Astrocyte (in vitro differentiated cells and primary cell): ENCODE data around the gene EMP1. TPM values are rescaled to one million over a fixed set of nuclear protein-coding genes. Genes with fewer than 3 reads are reported as not detected.
A peak's percentile ranks its signal among the peaks of the same experiment; 100 is the strongest.

Source experiments
- DNase-seq: peaks from one replicate; pipeline ENCODE4 v3.0.0-alpha.2; 2010; ENCODE audit warnings: low read depth
- FAIRE-seq: peaks from 2 replicates; lab custom pipeline; 2011; peaks lifted over from hg19 to GRCh38; lab: Jason Lieb, UNC
- H2AFZ ChIP-seq: 2 replicates; pipeline ENCODE4 v1.6.0; 2012; ENCODE audit warnings: low read depth, low read length, inconsistent platforms
- H3K27ac ChIP-seq: 2 replicates; pipeline ENCODE4 v1.5.1; 2011; ENCODE audit warnings: low read depth, low read length, inconsistent platforms
- H3K27me3 ChIP-seq: 2 replicates; pipeline ENCODE4 v1.6.0; 2011; ENCODE audit warnings: low read length, inconsistent platforms; ENCODE audit not compliant: insufficient read depth
- H3K36me3 ChIP-seq: 2 replicates; pipeline ENCODE4 v1.5.1; 2011; ENCODE audit warnings: low read length, inconsistent platforms; ENCODE audit not compliant: insufficient read depth
- H3K4me1 ChIP-seq: 2 replicates; pipeline ENCODE4 v1.5.1; 2011; ENCODE audit warnings: low read length, inconsistent platforms; ENCODE audit not compliant: insufficient read depth
- H3K4me2 ChIP-seq: 2 replicates; pipeline ENCODE4 v1.6.0; 2012; ENCODE audit warnings: low read length, inconsistent platforms
- H3K4me3 ChIP-seq: 2 replicates; pipeline ENCODE4 v1.5.1; 2011; ENCODE audit warnings: low read depth, mild to moderate bottlenecking, low read length, inconsistent platforms; ENCODE audit not compliant: insufficient read depth
- H3K79me2 ChIP-seq: 2 replicates; pipeline ENCODE4 v1.6.0; 2012; ENCODE audit warnings: mild to moderate bottlenecking, low read length, inconsistent platforms; ENCODE audit not compliant: insufficient read depth
- H3K9ac ChIP-seq: 2 replicates; pipeline ENCODE4 v1.6.0; 2012; ENCODE audit warnings: mild to moderate bottlenecking, low read length, inconsistent platforms
- H3K9me3 ChIP-seq: 2 replicates; pipeline ENCODE4 v1.5.1; 2012; ENCODE audit warnings: low read depth, mild to moderate bottlenecking, low read length, inconsistent platforms; ENCODE audit not compliant: insufficient read depth
- H4K20me1 ChIP-seq: 2 replicates; pipeline ENCODE4 v1.6.0; 2012; ENCODE audit warnings: low read length, inconsistent platforms; ENCODE audit not compliant: insufficient read depth
- H3K27ac Mint-ChIP-seq: one replicate; pipeline ENCODE4 v1.8.0; 2021; ENCODE audit warnings: mild to moderate bottlenecking, mixed read lengths; ENCODE audit not compliant: unreplicated experiment
- H3K27me3 Mint-ChIP-seq: one replicate; pipeline ENCODE4 v1.8.0; 2021; ENCODE audit warnings: low read depth, mixed read lengths; ENCODE audit not compliant: unreplicated experiment
- H3K36me3 Mint-ChIP-seq: one replicate; pipeline ENCODE4 v1.8.0; 2021; ENCODE audit warnings: low read depth, mixed read lengths; ENCODE audit not compliant: unreplicated experiment
- H3K4me1 Mint-ChIP-seq: one replicate; pipeline ENCODE4 v1.8.0; 2021; ENCODE audit warnings: low read depth, mixed read lengths; ENCODE audit not compliant: unreplicated experiment
- H3K4me3 Mint-ChIP-seq: one replicate; pipeline ENCODE4 v1.8.0; 2021; ENCODE audit warnings: mild to moderate bottlenecking, moderate library complexity, mixed read lengths; ENCODE audit not compliant: unreplicated experiment
- H3K9me3 Mint-ChIP-seq: one replicate; pipeline ENCODE4 v1.8.0; 2021; ENCODE audit warnings: mild to moderate bottlenecking, mixed read lengths; ENCODE audit not compliant: unreplicated experiment
- CTCF ChIP-seq: IDR thresholded peaks from 2 replicates; pipeline ENCODE4 v1.5.1; 2011; ENCODE audit warnings: low read depth, mild to moderate bottlenecking, inconsistent platforms, low read length, moderate library complexity; ENCODE audit not compliant: insufficient read depth
- EZH2 ChIP-seq: IDR thresholded peaks from 2 replicates; pipeline ENCODE4 v1.6.1; 2012; ENCODE audit warnings: mild to moderate bottlenecking, low read length, inconsistent platforms; ENCODE audit not compliant: insufficient read depth
- total RNA-seq: library from RNA; stranded (reverse); gene quantifications from 2 replicates; pipeline ENCODE4 v1.2.1, GENCODE V29; 2021

Gene EMP1
- total RNA-seq, 1 donor from 2014 or later = 71.7 TPM

GRCh38 chr12:13241833-13242488, 45.4 kb downstream of the EMP1 start:
- peaks cover 7% of the 10 kb centered on the region for H3K27me3 Mint-ChIP-seq
- no peak overlapping the region for H2AFZ ChIP-seq
- H3K9me3 Mint-ChIP-seq = peaks cover 4% of the 10 kb centered on the region
- H3K27me3 ChIP-seq = no peaks in the 10 kb centered on the region
- peaks cover 3% of the 10 kb centered on the region for H3K4me1 ChIP-seq
- no peak overlapping the region for H3K4me3 Mint-ChIP-seq
- H3K4me3 ChIP-seq = no peak overlapping the region
- H3K36me3 ChIP-seq = no peaks in the 10 kb centered on the region
- H3K27ac ChIP-seq = no peak overlapping the region
- H3K4me2 ChIP-seq = no peak overlapping the region
- FAIRE-seq (no peak), DNase-seq (no peak)
- H3K79me2 ChIP-seq = no peaks in the 10 kb centered on the region
- no peaks in the 10 kb centered on the region for H3K4me1 Mint-ChIP-seq
- no peak overlapping the region for H3K9ac ChIP-seq
- no peaks in the 10 kb centered on the region for H3K9me3 ChIP-seq
- no peaks in the 10 kb centered on the region for H3K36me3 Mint-ChIP-seq
- no peak overlapping the region for H3K27ac Mint-ChIP-seq
- H4K20me1 ChIP-seq = no peaks in the 10 kb centered on the region
- TF ChIP-seq EZH2 (no peak), CTCF (no peak)

- H3K36me3 Mint-ChIP-seq = no peaks in the 10 kb centered on the region
- H3K4me2 ChIP-seq = no peak overlapping the region
- DNase-seq = no peak
- H3K27me3 ChIP-seq = no peaks in the 10 kb centered on the region
- no peaks in the 10 kb centered on the region for H3K9me3 ChIP-seq
- no peaks in the 10 kb centered on the region for H3K4me1 Mint-ChIP-seq
- no peaks in the 10 kb centered on the region for H4K20me1 ChIP-seq
- peaks cover 4% of the 10 kb centered on the region for H3K9me3 Mint-ChIP-seq
- no peak overlapping the region for H3K4me3 Mint-ChIP-seq
- TF ChIP-seq EZH2 = no peak
- no peak for TF ChIP-seq CTCF
- H3K9ac ChIP-seq = no peak overlapping the region
- peaks cover 7% of the 10 kb centered on the region for H3K27me3 Mint-ChIP-seq
- H2AFZ ChIP-seq = no peak overlapping the region
- H3K27ac ChIP-seq = no peak overlapping the region
- H3K4me1 ChIP-seq = peaks cover 3% of the 10 kb centered on the region
- H3K79me2 ChIP-seq = no peaks in the 10 kb centered on the region
- no peak for FAIRE-seq
- H3K27ac Mint-ChIP-seq = no peak overlapping the region
- no peaks in the 10 kb centered on the region for H3K36me3 ChIP-seq
- H3K4me3 ChIP-seq = no peak overlapping the region
Measured at GRCh38 chr12:13242936-13243335, 46.4 kb downstream of the EMP1 start.

GRCh38 chr12:13243516-13244070, 47.1 kb downstream of the EMP1 start:
- H2AFZ ChIP-seq = no peak overlapping the region
- no peak overlapping the region for H3K27ac Mint-ChIP-seq
- no peaks in the 10 kb centered on the region for H4K20me1 ChIP-seq
- no peak overlapping the region for H3K4me2 ChIP-seq
- H3K79me2 ChIP-seq = no peaks in the 10 kb centered on the region
- H3K4me3 ChIP-seq = no peak overlapping the region
- H3K4me1 Mint-ChIP-seq = no peaks in the 10 kb centered on the region
- TF ChIP-seq CTCF (no peak), EZH2 (no peak)
- no peaks in the 10 kb centered on the region for H3K36me3 ChIP-seq
- no peak overlapping the region for H3K4me3 Mint-ChIP-seq
- FAIRE-seq (no peak), DNase-seq (peak; percentile 51)
- peaks cover 3% of the 10 kb centered on the region for H3K4me1 ChIP-seq
- H3K27me3 ChIP-seq = no peaks in the 10 kb centered on the region
- no peak overlapping the region for H3K27ac ChIP-seq
- peaks cover 7% of the 10 kb centered on the region for H3K27me3 Mint-ChIP-seq
- H3K9me3 ChIP-seq = no peaks in the 10 kb centered on the region
- H3K9me3 Mint-ChIP-seq = peaks cover 4% of the 10 kb centered on the region
- no peak overlapping the region for H3K9ac ChIP-seq
- no peaks in the 10 kb centered on the region for H3K36me3 Mint-ChIP-seq
